Limb (tissue), 2 donors: ENCODE measurements around the gene TOM1L2.
"Not testable (repeated sequence)": the region's sequence is repeated elsewhere in the genome, so short reads cannot be mapped to it uniquely, and the experiment has no call there.

Experiments used
- DNase-seq, 2 donors: peaks; one replicate each; pipeline ENCODE4 v3.0.0-alpha.2; 2016; ENCODE audit errors: extremely low spot score in 2 of 2

TOM1L2 gene

GRCh38 chr17:17808200-17808599 is 164.0 kb downstream of the TOM1L2 start:
- DNase-seq: not testable (repeated sequence)

DNA sequence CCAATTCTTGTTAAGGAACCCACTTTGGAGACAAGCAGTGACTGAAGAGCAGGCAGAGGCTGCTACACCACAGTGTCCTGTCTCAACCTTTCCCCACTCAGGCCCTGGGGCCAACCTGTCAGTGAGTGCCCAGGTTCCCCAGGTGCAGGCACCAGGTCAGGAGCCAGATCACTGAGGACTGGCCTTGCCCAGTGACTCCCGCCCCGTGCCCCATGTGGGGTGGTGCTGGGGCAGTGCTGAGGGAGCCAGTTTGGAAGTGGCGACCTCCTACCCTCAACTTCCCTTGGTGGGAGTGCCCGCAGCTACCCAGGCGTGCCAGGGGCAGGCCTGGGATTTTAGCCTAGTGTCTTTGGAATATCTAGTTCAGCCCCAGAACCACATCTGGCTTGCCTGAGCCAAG is 164.8 kb downstream of the TOM1L2 start:
- no peak for DNase-seq

- no peak for DNase-seq
Measured at GRCh38 chr17:17806611-17807274, 165.5 kb downstream of the TOM1L2 start.

GRCh38 chr17:17806035-17806434 is 166.2 kb downstream of the TOM1L2 start:
- no peak for DNase-seq

GRCh38 chr17:17805575-17805974 is 166.6 kb downstream of the TOM1L2 start:
- no peak for DNase-seq

DNA sequence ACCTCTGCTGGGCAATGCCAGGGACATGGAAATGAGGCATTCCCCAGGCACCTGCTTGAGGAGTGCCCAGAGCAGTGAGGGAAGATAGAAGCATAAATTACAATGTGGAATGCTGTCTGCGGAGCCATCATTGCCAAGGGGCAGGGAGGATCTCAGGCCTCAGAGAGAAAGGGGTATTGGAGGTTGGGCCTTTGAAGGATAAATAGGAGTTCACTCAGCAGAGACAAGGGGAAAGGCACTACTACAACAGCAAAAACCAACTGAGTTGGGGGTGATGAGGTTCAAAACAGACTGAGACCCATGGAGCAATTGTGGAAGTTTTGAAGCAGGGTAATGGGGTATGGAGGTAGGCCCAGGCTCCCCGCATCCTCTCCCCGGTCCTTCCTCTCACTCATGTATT is 168.2 kb downstream of the TOM1L2 start:
- DNase-seq: no peak

GRCh38 chr17:17801800-17802481 is 170.3 kb downstream of the TOM1L2 start:
- no peak for DNase-seq

GRCh38 chr17:17800504-17801021 is 171.6 kb downstream of the TOM1L2 start:
- DNase-seq: no peak

GRCh38 chr17:17798573-17799255 is 173.5 kb downstream of the TOM1L2 start:
- DNase-seq: no peak

- DNase-seq: no peak
Measured at GRCh38 chr17:17798010-17798556, 174.1 kb downstream of the TOM1L2 start.

GRCh38 chr17:17797119-17797809 is 174.9 kb downstream of the TOM1L2 start:
- DNase-seq: no peak

DNA sequence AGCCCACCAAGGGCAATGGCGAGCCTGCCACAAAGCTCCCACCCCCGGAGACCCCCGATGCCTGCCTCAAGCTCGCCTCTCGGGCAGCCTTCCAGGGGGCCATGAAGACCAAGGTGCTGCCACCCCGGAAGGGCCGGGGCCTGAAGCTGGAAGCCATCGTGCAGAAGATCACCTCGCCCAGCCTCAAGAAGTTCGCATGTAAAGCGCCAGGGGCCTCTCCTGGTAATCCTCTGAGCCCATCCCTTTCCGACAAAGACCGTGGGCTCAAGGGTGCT is 175.5 kb downstream of the TOM1L2 start:
- DNase-seq: no peak

- DNase-seq: no peak
Measured at GRCh38 chr17:17795946-17796786, 176.0 kb downstream of the TOM1L2 start.

DNA sequence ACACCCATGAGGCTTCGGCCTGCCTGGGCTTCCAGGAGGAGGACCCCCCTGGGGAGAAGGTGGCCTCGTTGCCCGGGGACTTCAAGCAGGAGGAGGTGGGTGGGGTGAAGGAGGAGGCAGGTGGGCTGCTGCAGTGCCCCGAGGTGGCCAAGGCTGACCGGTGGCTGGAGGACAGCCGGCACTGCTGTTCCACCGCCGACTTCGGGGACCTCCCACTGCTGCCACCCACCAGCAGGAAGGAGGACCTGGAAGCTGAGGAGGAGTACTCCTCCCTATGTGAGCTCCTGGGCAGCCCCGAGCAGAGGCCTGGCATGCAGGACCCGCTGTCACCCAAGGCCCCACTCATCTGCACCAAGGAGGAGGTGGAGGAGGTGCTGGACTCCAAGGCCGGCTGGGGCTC is 176.9 kb downstream of the TOM1L2 start:
- DNase-seq: no peak

GRCh38 chr17:17794382-17794781 is 177.8 kb downstream of the TOM1L2 start:
- DNase-seq: no peak
